ENCODE data around the gene MARCHF3. TPM values are rescaled to one million over a fixed set of nuclear protein-coding genes. Genes with fewer than 3 reads are reported as not detected.

The MARCHF3 gene
- total RNA-seq, 2 experiments from 2014 or later, result 11.8 TPM

DNA sequence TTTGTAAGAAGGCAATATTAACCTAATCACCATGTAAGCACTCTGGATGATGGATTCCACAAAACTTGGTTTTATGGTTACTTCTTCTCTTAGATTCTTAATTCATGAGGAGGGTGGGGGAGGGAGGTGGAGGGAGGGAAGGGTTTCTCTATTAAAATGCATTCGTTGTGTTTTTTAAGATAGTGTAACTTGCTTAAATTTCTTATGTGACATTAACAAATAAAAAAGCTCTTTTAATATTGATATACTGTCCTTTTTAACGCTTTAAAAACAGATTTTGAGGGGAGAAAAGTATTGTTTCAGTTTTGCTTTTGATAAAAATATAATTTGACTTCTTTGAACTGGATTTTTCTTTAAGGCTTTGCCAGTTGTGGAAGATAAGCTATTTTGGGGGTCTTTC lies 193.6 kb downstream of the MARCHF3 start:
- intact Hi-C loops (cut with micrococcal nuclease), result no loop called here
- DNase-seq, result no peak
- Mint-ChIP-seq H3K4me3 (no peak overlapping the region), H3K9me3 (no peaks in the 10 kb centered on the region), H3K27ac (no peak overlapping the region), H3K27me3 (ENCODE audit: low read depth) (no peaks in the 10 kb centered on the region), H3K4me1 (ENCODE audit: low read depth) (no peaks in the 10 kb centered on the region), H3K36me3 (ENCODE audit: low read depth) (peaks cover 48% of the 10 kb centered on the region)
- CTCF ChIA-PET, result no interaction called here

DNA sequence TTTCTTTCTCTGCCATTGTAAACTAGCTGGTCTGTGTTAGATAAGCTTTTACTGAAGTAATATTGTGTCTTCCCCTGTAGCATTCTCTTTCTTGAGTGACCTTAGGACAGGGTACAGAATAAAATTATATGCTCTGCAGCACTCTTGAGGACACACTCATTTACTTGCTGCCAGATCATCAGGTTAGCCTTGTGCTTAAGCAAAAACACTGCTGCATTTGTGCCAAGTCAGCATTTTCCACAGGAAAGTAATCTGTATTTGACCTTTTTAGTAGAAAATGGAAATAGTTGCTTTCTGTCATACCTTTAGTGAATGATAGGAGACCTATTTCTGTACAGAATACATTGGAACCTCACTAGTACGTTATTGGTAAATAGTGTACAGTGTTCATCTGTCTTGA lies 199.2 kb downstream of the MARCHF3 start:
- no peaks in the 10 kb centered on the region for H3K4me1 Mint-ChIP-seq (ENCODE audit: low read depth)
- no peaks in the 10 kb centered on the region for H3K27me3 Mint-ChIP-seq (ENCODE audit: low read depth)
- no peak overlapping the region for H3K4me3 Mint-ChIP-seq
- no peak overlapping the region for H3K27ac Mint-ChIP-seq
- CTCF ChIA-PET, result no interaction called here
- intact Hi-C loops (cut with micrococcal nuclease), result no loop called here
- H3K9me3 Mint-ChIP-seq, result no peaks in the 10 kb centered on the region
- no peak for DNase-seq
- H3K36me3 Mint-ChIP-seq (ENCODE audit: low read depth), result peaks cover 67% of the 10 kb centered on the region

DNA sequence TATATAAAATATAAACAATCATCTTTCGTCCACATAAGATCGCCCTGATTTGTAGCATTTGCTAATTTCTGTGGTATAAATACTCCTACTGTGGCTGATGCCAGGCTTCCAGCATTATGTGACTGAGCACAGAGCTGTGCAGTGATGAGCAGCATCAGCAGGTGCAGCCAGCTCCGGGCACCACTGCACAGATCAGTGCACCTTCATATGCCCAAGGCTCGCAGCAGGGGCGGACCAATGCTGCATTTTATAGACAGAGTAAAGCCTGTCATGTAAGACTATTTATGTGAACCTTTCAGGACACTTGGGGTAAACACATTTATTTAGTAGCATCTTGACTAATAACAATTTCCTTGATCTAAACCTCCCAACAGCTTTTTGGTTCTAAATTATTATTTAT lies 200.3 kb downstream of the MARCHF3 start:
- H3K4me3 Mint-ChIP-seq, result no peak overlapping the region
- no peak for DNase-seq
- no peaks in the 10 kb centered on the region for H3K9me3 Mint-ChIP-seq
- peaks cover 69% of the 10 kb centered on the region for H3K36me3 Mint-ChIP-seq (ENCODE audit: low read depth)
- H3K27me3 Mint-ChIP-seq (ENCODE audit: low read depth), result no peaks in the 10 kb centered on the region
- no peaks in the 10 kb centered on the region for H3K4me1 Mint-ChIP-seq (ENCODE audit: low read depth)
- no peak overlapping the region for H3K27ac Mint-ChIP-seq
- intact Hi-C loops (cut with micrococcal nuclease), result no loop called here
- CTCF ChIA-PET, result no interaction called here

DNA sequence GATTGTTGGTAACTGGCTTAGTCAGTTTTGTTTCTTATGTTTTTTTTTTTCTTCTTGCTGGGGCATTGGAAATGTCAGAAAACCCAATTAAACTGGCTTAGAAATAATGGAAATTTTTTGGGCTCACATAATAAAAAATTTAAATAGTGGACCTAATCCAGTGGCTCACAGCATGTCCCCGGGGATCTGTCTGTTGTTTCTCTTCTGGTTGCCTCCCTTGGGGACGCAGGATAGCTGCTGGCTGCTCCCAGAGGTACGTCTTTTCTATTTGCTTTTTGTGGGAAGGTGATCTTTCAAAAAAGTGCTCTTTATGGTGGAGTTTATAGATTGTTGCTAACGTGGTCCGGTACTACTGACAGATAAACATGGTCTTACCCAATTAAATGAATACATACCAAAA lies 201.3 kb downstream of the MARCHF3 start:
- intact Hi-C loops (cut with micrococcal nuclease), result no loop called here
- Mint-ChIP-seq H3K27me3 (ENCODE audit: low read depth) (no peaks in the 10 kb centered on the region), H3K4me3 (no peak overlapping the region), H3K9me3 (no peaks in the 10 kb centered on the region), H3K27ac (no peak overlapping the region), H3K36me3 (ENCODE audit: low read depth) (peaks cover 68% of the 10 kb centered on the region), H3K4me1 (ENCODE audit: low read depth) (no peaks in the 10 kb centered on the region)
- CTCF ChIA-PET, result no interaction called here
- DNase-seq, result no peak

DNA sequence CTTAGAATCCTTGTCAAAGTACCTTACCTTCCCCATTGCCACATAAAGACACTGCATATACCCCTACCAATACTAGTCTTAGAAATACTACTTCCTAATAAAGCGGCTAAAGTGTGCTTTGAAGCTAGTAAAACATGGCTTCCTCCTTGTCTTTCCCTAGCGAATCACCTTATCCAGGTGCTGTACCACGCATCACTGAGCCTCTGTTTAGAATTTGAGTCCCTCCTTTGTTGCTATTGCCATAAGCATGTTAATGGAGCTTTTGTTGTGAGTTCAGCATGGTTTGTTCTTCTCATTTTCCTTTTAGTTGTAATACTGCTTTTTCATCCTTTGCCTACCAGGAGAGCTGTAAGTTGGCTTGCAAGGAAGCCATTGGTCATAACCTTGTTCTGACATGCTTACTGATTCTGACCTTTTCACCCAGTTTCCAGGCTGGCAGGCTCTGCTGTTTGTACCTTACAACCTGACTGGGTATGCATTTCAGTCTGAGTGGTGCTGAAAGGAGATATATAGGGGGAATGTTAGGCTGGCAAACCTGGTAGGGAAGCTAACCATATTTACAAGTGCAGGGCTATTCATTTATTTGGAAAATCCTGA lies 203.6 kb downstream of the MARCHF3 start:
- CTCF ChIA-PET, result interaction anchor here (0.9 to 1.4 kb wide), 2 partner anchors 149 to 151 kb away, joined by 3 to 4 read pairs; no protein-coding TSS in a partner anchor
- Mint-ChIP-seq H3K4me1 (ENCODE audit: low read depth) (no peaks in the 10 kb centered on the region), H3K9me3 (no peaks in the 10 kb centered on the region), H3K36me3 (ENCODE audit: low read depth) (peaks cover 68% of the 10 kb centered on the region), H3K27me3 (ENCODE audit: low read depth) (no peaks in the 10 kb centered on the region), H3K27ac (no peak overlapping the region), H3K4me3 (no peak overlapping the region)
- intact Hi-C loops (cut with micrococcal nuclease), result no loop called here
- no peak for DNase-seq

DNA sequence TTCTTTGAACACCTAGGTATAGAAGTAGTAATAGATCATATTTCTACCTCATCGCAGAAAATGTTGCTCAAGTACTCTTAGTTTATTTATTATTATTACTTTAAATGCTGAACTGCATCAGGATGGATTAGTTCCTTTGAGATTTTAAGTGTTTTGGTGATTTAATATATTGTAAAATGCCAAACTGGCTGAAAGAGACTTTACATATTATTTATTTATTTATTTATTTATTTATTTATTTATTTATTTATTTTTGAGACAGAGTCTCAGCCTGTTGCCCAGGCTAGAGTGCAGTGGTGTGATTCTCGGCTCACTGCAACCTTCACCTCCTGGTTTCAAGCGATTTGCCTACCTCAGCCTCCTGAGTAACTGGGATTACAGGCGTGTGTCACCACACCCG lies 211.1 kb downstream of the MARCHF3 start:
- Mint-ChIP-seq H3K27me3 (ENCODE audit: low read depth) (no peaks in the 10 kb centered on the region), H3K4me3 (no peak overlapping the region), H3K9me3 (no peaks in the 10 kb centered on the region), H3K27ac (no peak overlapping the region), H3K36me3 (ENCODE audit: low read depth) (peaks cover 50% of the 10 kb centered on the region), H3K4me1 (ENCODE audit: low read depth) (peaks cover 9% of the 10 kb centered on the region)
- DNase-seq, result no peak
- CTCF ChIA-PET, result no interaction called here
- intact Hi-C loops (cut with micrococcal nuclease), result no loop called here

DNA sequence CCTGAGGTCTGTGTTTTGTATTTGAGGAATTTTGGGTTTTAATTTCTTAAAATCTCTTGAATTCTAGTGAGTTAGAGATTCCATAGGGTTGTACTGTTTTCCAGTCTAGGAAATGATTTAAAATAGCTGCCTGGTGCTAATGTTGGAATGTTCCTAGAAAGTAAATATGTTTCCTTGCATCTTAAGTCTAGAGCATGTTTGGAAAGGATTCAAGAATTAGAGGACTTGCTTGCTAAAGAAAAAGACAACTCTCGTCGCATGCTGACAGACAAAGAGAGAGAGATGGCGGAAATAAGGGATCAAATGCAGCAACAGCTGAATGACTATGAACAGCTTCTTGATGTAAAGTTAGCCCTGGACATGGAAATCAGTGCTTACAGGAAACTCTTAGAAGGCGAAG lies 211.6 kb downstream of the MARCHF3 start:
- DNase-seq, result no peak
- H3K4me3 Mint-ChIP-seq, result no peak overlapping the region
- H3K4me1 Mint-ChIP-seq (ENCODE audit: low read depth), result peaks cover 14% of the 10 kb centered on the region
- intact Hi-C loops (cut with micrococcal nuclease), result no loop called here
- CTCF ChIA-PET, result no interaction called here
- H3K36me3 Mint-ChIP-seq (ENCODE audit: low read depth), result peaks cover 55% of the 10 kb centered on the region
- no peak overlapping the region for H3K27ac Mint-ChIP-seq
- no peaks in the 10 kb centered on the region for H3K9me3 Mint-ChIP-seq
- H3K27me3 Mint-ChIP-seq (ENCODE audit: low read depth), result no peaks in the 10 kb centered on the region

Other genes with a start within 250 kb of the MARCHF3 start
- gene C5orf63, start 42.9 kb upstream of the MARCHF3 start, total RNA-seq, result 10 to 100 TPM in 1 of 2 experiments, 1 to 10 TPM in 1; 9.4 to 11.6 TPM